LNCaP clone FGC (cell line): ENCODE results near the gene DENND4A.

Experiments used
- DNase-seq: peaks from one replicate; pipeline ENCODE4 v3.0.0-alpha.2; 2011; ENCODE audit warnings: low read depth
- H3K4me3 ChIP-seq: 2 replicates; pipeline ENCODE4 v1.5.1; 2011; ENCODE audit warnings: mild to moderate bottlenecking, low read depth, low read length, control low read depth
- TF ChIP-seq, protein P1 (sequence below): IDR thresholded peaks from 2 replicates; pipeline ENCODE4 v1.5.1; 2012; ENCODE audit warnings: mild to moderate bottlenecking; ENCODE audit not compliant: control insufficient read depth, insufficient read depth; ENCODE audit errors: extremely low read depth

Gene DENND4A

DNA sequence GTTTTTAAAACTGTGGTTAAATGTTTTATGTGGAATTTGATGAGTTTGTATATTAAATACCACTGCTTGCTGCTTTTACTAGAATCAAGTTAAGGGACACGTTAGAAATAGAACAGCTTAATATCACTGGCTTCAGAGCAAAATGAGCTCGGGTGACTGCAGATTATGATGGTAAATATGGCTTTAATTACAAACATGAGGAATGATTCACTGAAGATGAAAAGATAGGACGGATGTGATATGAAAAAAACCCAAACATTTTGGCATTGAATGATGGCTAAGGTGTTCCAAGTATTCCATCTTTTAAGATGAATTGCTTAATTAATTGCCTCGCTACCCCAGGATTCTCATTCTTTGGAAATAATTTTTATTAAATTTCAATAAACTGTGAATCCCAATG lies 136.6 kb downstream of the DENND4A start:
- H3K4me3 ChIP-seq, result no peak overlapping the region
- DNase-seq, result no peak
- TF ChIP-seq, protein P1, sequence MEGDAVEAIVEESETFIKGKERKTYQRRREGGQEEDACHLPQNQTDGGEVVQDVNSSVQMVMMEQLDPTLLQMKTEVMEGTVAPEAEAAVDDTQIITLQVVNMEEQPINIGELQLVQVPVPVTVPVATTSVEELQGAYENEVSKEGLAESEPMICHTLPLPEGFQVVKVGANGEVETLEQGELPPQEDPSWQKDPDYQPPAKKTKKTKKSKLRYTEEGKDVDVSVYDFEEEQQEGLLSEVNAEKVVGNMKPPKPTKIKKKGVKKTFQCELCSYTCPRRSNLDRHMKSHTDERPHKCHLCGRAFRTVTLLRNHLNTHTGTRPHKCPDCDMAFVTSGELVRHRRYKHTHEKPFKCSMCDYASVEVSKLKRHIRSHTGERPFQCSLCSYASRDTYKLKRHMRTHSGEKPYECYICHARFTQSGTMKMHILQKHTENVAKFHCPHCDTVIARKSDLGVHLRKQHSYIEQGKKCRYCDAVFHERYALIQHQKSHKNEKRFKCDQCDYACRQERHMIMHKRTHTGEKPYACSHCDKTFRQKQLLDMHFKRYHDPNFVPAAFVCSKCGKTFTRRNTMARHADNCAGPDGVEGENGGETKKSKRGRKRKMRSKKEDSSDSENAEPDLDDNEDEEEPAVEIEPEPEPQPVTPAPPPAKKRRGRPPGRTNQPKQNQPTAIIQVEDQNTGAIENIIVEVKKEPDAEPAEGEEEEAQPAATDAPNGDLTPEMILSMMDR, result no peak

DNA sequence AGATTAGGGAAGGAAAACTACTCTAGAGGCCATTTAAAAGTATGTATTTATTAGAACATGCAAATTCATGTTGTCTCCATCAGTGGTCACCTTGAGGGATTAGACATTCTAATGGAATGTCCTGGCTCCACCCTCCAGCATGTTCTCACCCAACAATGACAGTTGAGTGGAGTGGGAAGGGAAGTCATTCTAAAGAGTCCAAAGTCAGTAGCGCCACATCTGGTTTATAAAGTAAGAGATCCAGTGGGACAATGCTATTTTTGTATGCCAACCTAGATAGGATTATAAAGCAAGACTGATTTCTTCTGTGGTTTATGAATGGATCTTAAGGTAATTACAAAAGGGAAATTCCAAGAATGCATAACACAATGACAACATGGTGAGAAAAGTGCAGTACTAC lies 137.1 kb downstream of the DENND4A start:
- DNase-seq, result no peak
- TF ChIP-seq, protein P1, result no peak
- H3K4me3 ChIP-seq, result no peak overlapping the region

DNA sequence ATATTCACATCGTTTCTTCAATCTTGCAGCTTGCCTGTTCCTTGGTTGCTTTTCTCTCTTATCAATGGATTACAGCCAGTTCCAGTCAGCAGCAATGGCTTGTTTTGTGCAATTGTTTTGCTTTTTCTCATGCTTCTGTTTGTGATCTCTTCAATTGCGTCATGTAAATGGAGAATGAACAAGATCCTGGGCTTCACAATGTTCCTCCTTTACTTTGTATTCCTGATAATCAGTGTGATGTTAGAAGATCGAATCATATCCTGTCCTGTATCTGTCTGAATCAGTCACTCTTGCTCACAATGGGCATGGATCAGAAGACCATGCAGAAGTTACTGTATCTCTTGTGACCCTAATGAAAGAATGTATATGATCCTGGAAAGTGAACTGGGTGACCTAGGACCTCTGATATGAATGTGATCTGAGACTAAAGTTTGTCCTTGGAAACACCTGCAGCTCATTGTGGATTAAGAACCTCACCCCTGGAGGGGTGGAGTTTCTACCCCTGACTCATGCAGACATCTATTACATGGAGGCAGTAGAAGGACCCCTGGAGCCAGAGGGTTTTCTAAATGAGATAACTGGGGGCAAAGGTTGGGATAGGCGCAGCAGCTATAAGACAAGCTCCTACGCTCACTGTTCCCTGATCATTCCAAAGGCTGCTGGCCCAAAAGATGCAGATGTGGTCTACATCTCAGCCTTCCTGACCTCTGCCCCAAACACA lies 138.1 kb downstream of the DENND4A start:
- H3K4me3 ChIP-seq, result no peak overlapping the region
- no peak for DNase-seq
- TF ChIP-seq, protein P1, result no peak

DNA sequence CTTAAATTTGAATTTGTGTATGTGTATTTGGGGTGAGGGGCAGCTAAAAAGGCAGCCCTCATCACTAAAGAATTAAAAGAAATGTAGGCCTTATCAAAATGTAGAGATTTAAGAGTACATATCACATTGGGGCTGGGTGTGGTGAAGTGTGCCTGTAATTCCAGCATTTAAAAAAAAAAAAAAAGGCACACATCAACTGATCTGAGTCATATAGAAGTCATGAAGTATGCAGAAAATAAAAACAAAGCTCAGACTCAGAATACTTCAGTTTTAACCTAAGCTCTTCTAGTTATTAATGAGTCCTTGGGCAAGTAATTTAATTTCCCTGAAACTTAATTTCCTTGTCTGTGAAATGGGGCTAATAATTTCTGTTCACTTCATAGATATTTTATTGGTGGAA lies 138.8 kb downstream of the DENND4A start:
- no peak for DNase-seq
- TF ChIP-seq, protein P1, result no peak
- no peak overlapping the region for H3K4me3 ChIP-seq

DNA sequence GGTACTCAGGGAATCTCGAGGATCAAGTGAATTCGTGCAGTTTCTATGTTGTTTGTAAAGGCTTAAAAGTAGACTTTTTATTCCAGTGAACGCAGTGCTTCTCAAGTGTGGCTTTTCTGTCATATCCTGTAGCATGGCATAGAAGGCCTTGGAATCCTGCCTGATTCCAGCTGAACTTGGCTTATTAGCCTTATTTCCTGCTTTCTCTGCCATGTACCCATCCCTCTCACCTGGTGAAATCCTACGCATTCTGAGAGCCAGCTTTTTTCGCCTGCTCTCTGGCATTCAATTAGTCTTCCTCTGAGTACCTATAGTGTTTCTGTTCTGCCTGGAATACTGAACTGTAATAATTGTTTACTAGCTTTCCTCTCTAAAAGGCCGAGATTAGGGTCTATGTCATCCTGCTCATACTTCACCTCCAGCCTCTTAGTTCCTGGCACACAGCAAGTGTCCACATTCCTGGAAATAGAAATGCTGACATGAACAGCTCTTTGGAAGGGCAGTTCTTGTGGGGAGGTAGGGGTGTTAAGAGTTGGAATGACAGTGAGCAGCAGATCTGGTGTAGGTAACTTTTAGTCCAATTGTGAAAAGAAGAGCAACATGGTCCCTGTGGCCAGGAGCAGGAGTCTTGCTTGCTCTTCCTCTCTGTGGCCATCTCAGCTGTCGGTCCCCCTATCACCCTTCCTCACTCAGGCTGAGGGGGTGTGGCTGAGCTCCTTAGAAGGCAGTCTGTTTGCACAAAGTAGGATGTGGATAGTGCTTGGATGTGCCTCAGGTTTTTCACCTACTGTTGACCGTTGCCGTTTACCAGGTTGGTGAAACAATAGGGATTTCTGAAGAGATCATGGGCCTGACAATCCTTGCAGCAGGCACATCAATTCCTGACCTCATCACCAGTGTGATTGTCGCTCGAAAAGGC lies 140.0 kb downstream of the DENND4A start:
- no peak overlapping the region for H3K4me3 ChIP-seq
- TF ChIP-seq, protein P1, result no peak
- DNase-seq, result peak; percentile 54

DNA sequence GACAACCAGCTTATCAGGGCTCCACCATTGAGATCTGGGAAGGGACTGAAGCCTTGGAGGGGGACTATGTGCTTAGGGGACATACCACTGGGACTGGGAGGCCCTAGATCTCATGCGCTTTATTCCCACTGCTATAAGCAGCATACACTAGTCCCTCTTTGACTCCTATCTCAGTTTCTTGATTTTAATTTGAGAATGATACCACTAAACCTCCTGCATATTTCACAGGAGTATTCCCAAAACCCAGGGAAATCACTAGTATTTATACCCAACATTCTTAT lies 141.1 kb downstream of the DENND4A start:
- H3K4me3 ChIP-seq, result no peak overlapping the region
- no peak for DNase-seq
- TF ChIP-seq, protein P1, result no peak
